Measurements from ENCODE around the gene SLC6A3.

- TF ChIP-seq EZH2phosphoT487 (IDR thresholded peaks at IDR 0.05; ENCODE audit: insufficient read depth, low read depth), result no peak
- TF ChIP-seq EZH2 (IDR thresholded peaks at IDR 0.05; ENCODE audit: insufficient read depth, poor library complexity, severe bottlenecking), result no peak
These were observed 58.9 kb downstream of the SLC6A3 start for GRCh38 chr5:1386274-1386717.

All from GM23248 (cell line).